ENCODE measurements around the gene LRP1B.
"Not testable (repeated sequence)": the region's sequence is repeated elsewhere in the genome, so short reads cannot be mapped to it uniquely, and the experiment has no call there.

Gene LRP1B

DNA sequence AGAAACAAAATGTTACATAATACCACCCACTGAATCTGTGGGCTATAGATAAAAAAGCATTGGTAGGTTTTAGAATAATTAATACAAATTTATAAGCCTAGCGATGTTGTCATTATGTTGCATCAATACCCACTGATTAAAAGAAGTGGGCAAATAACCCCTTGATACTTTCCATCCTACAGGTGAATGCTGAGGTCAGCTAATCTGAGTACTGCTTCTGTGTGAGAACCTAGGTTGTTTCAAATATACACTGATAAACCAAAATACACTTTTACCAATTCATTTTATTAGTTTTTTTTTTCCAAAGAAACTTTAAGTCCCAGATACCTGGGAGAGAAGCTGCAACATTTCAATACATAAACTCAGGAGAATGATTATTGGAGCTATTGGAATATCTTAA lies 948.6 kb downstream of the LRP1B start:
- no peak for DNase-seq (ENCODE audit: low read depth)
- no peak overlapping the region for H3K4me3 ChIP-seq (ENCODE audit: low read depth, low read length)

DNA sequence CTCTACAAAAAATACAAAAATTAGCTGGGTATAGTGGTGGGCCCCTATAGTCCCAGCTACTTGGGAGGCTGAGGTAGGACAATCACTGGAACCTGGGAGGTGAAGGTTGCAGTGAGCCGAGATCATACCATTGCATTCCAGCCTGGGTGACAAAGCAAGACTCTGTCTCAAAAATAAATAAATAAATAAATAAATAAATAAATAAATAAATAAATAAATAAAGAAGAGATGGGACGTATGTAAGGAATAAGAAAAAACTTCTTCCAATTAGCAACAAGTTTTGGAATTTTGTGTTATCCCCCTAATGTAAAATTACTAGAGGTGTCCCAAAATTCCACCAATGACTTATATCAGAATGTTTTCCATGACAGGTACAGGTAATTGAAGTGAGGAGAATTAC lies 961.7 kb downstream of the LRP1B start:
- H3K4me3 ChIP-seq (ENCODE audit: low read depth, low read length); DNase-seq (ENCODE audit: low read depth): not testable (repeated sequence)

DNA sequence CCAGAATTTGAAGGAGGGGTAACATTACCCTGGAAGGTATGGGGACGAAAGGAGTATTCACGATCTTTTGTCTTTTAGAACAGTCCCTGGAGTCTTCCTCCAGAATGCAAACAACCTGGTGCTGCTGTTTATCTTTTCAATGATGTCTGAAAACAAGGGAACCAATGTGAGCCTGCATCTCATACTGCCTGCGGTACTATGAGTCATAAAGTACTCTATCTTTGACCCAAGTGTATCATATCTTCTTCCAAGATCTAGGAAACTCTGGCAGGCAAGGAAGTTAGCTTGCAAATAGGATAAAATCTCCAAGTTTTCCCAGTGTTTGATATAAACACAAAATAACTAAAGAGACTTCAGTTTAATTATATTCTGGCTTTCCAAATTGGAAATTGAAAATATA lies 968.5 kb downstream of the LRP1B start:
- DNase-seq (ENCODE audit: low read depth), result no peak
- H3K4me3 ChIP-seq (ENCODE audit: low read depth, low read length), result no peak overlapping the region

DNA sequence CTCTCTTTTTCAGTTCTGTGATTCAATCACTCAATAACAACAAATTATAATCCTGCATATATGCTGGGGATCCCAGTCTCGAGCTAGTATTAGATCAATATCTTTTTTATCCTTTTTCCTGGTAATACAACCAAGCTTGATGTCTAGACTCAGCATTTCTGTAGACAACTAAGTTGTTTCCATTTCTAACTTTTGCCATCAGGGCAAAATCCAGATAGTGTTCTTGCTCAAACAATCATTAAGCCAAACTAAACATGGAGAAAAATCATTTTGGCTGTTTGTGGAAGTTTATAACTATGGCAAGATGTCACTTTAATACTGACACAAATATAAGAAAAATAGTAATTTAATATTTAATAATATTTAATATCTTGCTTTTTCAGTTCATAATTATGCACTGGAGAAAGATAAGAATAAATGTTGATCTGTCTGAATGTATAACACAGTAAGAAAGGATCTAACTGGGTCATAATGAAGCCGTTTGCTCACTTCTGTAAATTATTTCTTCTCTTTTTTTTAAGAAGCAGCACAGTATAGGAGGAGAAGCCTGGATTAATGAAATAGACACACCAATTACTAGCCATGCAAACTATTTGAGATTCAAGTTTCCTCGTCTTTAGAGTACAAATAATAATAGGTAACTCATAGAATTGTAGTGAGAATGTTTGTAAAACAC lies 979.1 kb downstream of the LRP1B start:
- H3K4me3 ChIP-seq (ENCODE audit: low read depth, low read length), result no peak overlapping the region
- no peak for DNase-seq (ENCODE audit: low read depth)

DNA sequence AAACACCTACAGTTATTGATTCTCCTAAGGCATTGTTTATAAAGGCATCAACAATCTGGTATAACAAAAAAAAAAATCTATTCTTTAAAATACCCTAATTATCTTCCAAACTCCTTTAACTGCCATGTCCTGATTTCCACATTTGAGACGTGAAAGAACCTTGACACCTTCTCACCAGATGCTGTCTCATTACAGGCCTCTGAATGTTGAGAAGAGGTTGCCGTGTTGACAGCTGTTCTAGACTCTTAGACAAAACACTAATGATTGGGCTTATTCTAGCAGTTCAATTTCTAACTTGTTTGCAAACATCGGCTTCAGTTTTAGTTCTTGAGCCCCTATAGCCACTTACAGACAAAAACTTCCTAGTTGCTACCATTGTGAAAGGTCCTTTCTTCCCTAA lies 988.8 kb downstream of the LRP1B start:
- H3K4me3 ChIP-seq (ENCODE audit: low read depth, low read length), result no peak overlapping the region
- no peak for DNase-seq (ENCODE audit: low read depth)

DNA sequence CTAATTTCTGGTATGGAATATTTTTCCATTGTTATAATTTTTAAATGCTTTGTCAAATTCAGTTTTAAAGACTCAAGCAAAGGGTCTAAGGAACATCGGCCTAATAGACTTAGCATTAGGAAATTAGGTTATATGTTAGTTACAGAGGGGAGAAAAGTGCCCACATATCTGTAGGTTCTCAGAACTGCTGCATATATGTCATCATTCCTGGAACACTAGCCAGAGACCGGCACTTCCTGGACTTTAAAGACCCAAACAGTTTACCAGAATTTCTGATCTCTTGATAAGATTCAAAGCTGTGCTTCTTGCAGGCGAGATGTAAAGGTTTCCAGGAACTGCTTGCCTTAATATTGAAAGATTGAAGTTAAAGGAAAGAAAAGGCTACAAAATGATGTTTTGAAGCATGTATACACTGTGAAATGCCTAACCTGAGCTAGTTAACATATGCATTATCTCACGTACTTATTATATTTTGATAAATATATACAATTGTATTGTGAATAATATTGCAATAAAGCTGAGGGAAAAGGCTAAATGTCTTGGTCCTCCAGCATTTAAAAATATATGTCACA lies 993.6 kb downstream of the LRP1B start:
- no peak overlapping the region for H3K4me3 ChIP-seq (ENCODE audit: low read depth, low read length)
- no peak for DNase-seq (ENCODE audit: low read depth)

DNA sequence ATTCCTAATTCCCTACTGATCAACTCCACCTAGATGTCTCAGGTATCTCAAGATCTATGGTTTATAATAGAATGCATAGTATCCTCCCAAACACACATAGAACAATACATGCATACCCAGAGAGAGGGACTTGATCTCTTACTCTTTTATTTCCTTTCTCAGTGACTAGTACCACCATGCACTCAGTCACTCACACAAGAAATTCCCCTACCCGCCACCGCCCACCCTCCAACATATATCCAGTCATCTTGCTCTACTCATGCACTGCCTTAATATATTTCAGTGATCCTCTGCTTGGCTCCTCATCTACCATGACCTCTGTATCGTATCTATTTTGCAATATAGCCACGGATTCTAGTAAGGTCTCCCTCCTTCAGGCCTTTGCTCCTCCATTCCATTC lies 996.9 kb downstream of the LRP1B start:
- DNase-seq (ENCODE audit: low read depth), result no peak
- no peak overlapping the region for H3K4me3 ChIP-seq (ENCODE audit: low read depth, low read length)

DNA sequence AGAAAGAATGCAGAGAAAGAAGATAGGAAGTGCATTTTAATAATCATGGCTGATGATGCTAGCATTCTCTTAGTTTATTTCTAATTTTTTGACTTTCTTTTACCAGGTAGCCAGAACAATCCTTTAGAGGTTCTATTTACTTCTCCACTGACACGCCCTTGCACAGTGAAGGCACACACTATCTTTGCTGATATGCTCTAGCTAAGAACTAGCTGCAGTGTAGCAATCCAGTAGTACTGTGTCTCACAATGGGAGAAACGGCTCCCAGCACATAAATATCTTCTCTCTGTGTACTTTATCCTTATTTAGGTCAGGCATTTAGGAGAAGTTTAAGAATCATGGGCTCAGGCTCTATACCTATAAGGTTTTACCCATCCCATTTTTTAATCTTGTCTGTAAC lies 1005.4 kb downstream of the LRP1B start:
- no peak overlapping the region for H3K4me3 ChIP-seq (ENCODE audit: low read depth, low read length)
- no peak for DNase-seq (ENCODE audit: low read depth)

DNA sequence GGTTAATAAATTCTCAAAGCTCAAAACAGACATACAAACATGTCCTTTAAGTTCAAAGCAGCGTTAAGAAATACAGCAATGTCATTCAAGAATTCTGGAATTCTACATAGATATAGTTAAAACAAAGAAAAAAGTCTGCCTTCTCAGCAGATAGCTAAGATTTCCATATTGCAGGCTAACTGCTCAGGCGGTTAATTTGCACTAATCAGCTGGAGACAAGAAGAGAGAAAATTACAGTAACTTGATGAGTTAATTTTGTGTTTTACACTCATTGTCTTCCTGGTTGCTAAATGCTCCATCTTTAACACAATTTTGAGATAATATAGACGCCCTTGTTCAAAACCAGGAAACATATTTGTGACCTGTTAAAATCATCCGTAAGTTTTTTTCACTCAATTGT lies 1012.0 kb downstream of the LRP1B start:
- no peak for DNase-seq (ENCODE audit: low read depth)
- H3K4me3 ChIP-seq (ENCODE audit: low read depth, low read length), result no peak overlapping the region

DNA sequence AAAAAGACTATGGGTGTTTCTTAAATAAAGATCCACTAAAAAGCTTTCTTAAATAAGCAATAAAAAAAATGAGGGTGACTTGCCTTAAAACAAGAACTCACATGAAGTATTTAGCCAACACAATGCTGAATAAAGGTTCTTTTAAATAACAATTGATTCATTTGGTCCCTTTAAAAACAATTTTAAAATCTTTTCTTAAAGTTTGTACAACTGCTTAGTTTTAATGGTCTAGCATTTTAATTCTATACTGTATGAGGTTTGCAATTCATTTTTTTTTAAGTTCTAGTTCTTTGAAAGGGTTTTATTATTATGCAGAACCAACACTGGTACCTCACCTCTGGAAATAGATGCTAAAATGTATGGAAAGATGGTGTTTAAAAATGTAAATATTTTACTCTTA lies 1017.5 kb downstream of the LRP1B start:
- H3K4me3 ChIP-seq (ENCODE audit: low read depth, low read length), result no peak overlapping the region
- no peak for DNase-seq (ENCODE audit: low read depth)

DNA sequence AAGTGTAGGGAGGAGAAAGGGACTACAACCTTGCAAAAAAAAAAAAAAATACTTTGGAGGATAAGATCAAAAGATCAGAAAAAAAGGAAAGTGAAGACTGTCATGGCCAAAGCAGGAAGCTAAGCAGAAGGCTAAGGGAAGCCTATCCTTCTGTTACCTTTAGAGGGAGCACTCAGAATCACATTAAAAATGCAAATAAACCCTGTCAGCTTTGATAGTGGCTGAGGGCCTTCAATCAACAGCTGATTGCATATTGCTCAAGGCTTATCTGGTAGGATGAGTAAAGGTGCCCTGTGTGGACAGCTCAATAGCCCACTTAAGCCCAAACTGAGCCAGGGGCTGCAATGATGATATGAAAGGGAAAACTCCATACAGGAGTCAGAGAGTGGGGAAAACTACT lies 1021.2 kb downstream of the LRP1B start:
- DNase-seq (ENCODE audit: low read depth), result no peak
- no peak overlapping the region for H3K4me3 ChIP-seq (ENCODE audit: low read depth, low read length)

DNA sequence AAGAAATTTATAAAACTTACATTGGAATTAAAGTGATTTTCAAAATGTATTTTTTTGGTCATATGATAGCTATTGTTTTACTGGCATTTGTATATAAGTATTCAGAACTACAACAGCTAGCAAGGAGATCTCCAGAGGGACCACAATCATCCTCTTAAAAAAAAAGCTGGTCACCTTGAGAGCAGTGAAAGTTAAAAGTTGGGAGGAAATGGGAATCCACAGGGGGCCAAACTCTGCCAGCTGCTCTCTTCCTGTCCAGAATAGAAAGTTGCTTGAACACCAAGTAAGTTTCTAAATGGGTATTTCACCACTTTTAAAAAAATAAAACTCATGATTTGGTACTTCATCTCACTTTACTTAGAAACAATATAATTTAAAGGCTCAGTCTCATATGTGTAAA lies 1025.1 kb downstream of the LRP1B start:
- no peak for DNase-seq (ENCODE audit: low read depth)
- no peak overlapping the region for H3K4me3 ChIP-seq (ENCODE audit: low read depth, low read length)

DNA sequence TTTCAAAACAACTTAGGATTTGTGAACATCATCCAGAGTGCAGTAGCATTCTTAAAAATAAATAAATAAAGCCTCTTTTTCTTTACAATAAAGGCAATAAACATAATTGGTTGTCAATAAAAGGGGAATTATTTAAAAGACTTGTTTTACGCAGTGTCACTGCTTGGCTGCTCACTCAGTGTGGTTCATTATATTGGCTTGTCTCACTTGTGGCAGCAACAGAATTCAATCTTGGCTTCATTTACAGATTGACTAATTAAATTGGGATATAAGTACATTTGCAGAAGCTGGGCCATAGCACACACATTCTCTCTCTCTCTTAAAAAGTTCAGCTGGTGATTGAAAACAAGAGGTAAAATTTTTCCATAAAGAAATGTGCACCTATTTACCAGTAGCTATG lies 1027.6 kb downstream of the LRP1B start:
- DNase-seq (ENCODE audit: low read depth), result no peak
- no peak overlapping the region for H3K4me3 ChIP-seq (ENCODE audit: low read depth, low read length)

DNA sequence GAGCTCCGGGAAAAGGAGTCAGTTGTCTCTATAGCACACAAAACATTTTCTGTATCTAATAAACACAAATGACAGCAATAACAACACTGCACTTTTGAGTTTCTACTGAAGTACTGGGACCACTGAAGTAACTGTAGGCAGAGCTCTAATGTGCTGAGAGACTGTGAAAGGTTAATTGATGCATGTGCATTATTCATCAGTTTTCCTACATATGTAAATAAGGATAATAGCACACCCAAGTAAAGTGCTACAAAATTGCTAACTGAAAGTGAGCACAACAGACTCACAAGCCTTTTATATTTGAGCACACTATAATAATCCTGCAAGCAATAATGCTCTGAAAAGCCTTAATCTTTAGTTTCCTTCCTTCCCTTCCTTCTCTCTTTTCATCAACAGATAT lies 1051.6 kb downstream of the LRP1B start:
- no peak for DNase-seq (ENCODE audit: low read depth)
- H3K4me3 ChIP-seq (ENCODE audit: low read depth, low read length), result no peak overlapping the region

DNA sequence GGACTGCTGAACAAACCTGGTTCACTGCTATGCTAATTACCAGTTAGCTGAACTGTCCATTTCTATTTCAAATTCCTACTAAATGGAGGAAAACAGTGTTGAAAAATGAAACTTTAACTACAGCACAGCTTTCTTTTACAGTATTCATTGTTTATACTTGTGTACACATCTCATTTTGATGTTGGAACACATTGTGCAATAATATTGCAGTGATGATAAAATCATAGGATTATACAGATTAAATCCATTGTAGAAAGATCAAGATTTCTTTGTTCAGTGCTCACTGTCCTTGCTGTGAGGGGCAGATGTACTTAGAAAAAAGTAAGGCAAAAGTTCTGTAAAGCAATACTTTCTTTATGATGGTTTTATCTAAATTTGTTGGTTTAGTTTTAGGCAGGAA lies 1055.1 kb downstream of the LRP1B start:
- no peak overlapping the region for H3K4me3 ChIP-seq (ENCODE audit: low read depth, low read length)
- no peak for DNase-seq (ENCODE audit: low read depth)

DNA sequence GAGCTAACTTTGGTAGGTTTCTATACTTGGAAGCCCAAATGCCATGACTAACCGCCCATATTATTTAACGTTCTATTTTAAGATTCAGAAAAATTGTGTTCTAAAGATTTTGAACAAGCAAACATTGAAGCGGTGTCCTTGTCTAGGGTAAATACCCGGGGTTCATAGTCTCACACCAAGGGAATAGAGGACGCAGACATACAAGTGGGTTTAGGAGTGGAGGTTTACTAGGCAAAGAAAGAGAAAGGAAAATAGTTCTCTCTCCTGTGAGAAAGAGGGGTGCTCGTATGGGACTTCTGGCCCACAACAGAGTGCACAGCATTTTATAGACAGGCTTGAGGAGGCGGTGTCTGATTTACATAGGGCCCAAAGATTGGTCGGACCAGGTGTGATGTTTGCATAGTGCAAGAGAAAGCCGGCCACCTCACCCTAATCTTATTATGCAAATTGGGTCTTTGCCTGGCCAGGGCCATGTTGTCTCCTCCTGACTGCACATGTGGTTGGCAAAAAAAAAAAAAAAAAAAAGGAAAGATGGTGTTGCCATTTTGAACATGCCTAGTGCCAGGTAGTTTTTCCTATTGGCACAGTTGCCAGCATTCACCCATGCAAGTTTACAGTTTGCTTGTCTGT lies 1062.6 kb downstream of the LRP1B start:
- DNase-seq (ENCODE audit: low read depth), result no peak
- H3K4me3 ChIP-seq (ENCODE audit: low read depth, low read length), result no peak overlapping the region

DNA sequence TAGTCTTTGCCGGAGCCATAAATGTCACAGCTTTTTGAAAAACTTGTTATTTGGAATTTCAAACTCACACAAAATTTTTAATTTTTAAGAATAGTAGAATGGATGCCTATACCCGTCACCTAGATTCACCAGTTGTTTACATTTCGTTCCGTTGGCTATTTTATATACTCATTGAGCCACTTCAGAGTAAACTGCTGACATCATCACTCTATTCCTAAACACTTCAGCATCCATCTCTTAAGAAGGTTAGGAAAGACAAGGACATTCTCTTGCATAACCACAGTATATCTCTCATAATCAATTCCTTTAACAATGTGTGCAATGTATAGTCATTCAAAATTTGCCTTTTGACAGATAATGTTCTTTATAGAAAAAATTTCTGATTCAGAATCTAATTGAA lies 1065.8 kb downstream of the LRP1B start:
- no peak overlapping the region for H3K4me3 ChIP-seq (ENCODE audit: low read depth, low read length)
- DNase-seq (ENCODE audit: low read depth), result no peak

DNA sequence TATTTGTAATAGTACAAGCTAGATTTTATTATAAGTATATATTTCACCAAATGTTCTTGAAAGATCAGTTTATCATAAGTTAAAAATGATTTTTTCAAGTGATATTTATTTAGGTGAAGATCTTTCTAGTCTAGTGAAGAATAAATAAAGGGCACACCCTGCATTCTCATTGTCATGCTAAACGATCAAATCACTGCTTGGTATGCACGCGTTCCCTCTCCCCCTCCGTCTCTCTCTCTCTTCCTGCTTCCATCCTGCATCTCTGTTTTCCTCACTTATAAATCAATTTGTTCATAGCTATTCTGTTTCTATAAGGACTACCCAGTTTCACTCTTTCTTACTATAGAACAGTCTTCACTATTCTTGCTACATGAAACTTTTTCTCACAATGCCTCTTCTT lies 1067.4 kb downstream of the LRP1B start:
- DNase-seq (ENCODE audit: low read depth), result no peak
- H3K4me3 ChIP-seq (ENCODE audit: low read depth, low read length), result no peak overlapping the region

DNA sequence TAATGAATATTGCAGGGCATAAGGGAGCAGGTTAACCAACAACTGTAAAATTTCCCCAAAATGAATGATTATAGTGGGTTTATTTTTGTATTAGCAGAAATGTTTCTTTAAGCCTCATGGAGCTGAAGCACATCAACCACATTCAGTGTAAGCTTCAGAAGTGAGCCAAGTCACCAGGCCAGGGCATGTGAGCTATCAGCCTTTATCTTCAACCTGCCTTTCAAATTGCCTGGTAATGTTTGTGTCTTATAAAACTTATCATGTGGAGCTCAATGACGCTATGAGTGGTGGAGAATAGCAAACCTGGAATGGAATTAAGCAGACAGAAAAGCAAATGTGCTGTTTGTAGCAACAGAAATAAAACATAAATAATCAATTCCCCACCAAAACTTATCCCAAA lies 1068.4 kb downstream of the LRP1B start:
- no peak overlapping the region for H3K4me3 ChIP-seq (ENCODE audit: low read depth, low read length)

DNA sequence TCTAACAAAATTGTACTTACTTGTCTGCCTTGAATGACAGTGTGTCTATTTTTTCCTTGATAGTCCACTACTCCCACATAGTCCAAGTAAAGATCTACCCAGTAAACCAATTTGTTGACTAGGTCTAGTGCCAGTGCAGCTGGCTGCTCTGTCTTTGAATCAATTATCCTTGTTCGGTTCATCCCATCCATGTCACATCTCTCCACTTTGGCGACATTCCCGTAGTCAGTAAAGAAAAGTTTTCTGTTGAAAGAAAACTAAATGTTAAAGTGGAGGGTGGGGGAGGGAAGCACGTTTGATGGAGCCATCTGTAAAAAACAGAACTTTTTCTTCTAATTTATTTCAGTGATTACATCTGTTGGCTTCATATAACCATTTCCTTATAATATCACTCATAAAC lies 1068.8 kb downstream of the LRP1B start:
- no peak overlapping the region for H3K4me3 ChIP-seq (ENCODE audit: low read depth, low read length)
- no peak for DNase-seq (ENCODE audit: low read depth)

More for the DNA sequence above, 1068.4 kb downstream of the LRP1B start:
- no peak for DNase-seq (ENCODE audit: low read depth)

DNA sequence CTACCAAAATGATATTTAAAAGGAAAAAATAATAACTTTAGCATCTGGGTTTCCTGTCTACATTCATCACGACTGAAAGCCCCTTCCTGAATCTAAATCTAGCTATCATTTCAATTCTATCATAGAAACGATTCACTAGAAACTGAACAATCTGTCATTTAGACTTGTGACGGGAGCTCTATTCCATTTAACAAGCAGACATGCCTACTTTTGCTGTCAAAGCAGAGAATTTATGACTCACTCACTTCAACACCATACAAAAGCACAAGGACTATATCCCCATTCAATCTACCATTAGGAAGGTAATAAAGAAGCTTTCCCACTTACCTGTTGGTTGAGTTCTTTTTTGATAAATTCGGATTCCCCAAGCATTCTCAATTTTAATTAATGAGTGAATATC lies 1072.3 kb downstream of the LRP1B start:
- no peak for DNase-seq (ENCODE audit: low read depth)
- H3K4me3 ChIP-seq (ENCODE audit: low read depth, low read length), result no peak overlapping the region
